Liver (tissue), 3 donors: ENCODE measurements around the gene OGT.

ENCODE experiments used
- GABPA ChIP-seq, 2 donors: IDR thresholded peaks in 1 of 2; conservative IDR thresholded peaks in 1 of 2; 2 replicates each; pipeline ENCODE4 v1.6.1; 2016; ENCODE audit warnings: antibody characterized with exemption in 2 of 2, mild to moderate bottlenecking in 1 of 2, moderate library complexity in 1 of 2
- JUND ChIP-seq, 2 donors: IDR thresholded peaks; 2 replicates each; pipeline ENCODE4 v1.6.1; 2016; ENCODE audit warnings: antibody characterized with exemption in 2 of 2
- RAD21 ChIP-seq, 2 donors: IDR thresholded peaks; 2 replicates each; pipeline ENCODE4 v1.6.1; 2016; ENCODE audit warnings: antibody characterized with exemption in 2 of 2, mild to moderate bottlenecking in 2 of 2
- SP1 ChIP-seq: IDR thresholded peaks from 2 replicates; pipeline ENCODE4 v1.6.1; 2018; ENCODE audit warnings: antibody characterized with exemption, mild to moderate bottlenecking
- YY1 ChIP-seq: IDR thresholded peaks from 2 replicates; pipeline ENCODE4 v1.6.1; 2016; ENCODE audit warnings: antibody characterized with exemption, mild to moderate bottlenecking
- TF ChIP-seq, protein P1 (sequence below): IDR thresholded peaks from 2 replicates; pipeline ENCODE4 v1.6.1; 2016; ENCODE audit warnings: antibody characterized with exemption
- TF ChIP-seq, protein P2 (sequence below): fragments of 150-350 bp; IDR thresholded peaks from 2 replicates; pipeline ENCODE4 v1.5.1; 2017; ENCODE audit warnings: improper control_type of control experiment, low read depth, low read length; ENCODE audit not compliant: missing input control
- TF ChIP-seq, protein P3 (sequence below): IDR thresholded peaks from 2 replicates; pipeline ENCODE4 v1.6.1; 2016; ENCODE audit warnings: antibody characterized with exemption, mild to moderate bottlenecking
- TF ChIP-seq, protein P4 (sequence below): IDR thresholded peaks from 2 replicates; pipeline ENCODE4 v1.6.1; 2016; ENCODE audit warnings: antibody characterized with exemption
- donor health status: healthy.
- donor health status: healthy.

DNA sequence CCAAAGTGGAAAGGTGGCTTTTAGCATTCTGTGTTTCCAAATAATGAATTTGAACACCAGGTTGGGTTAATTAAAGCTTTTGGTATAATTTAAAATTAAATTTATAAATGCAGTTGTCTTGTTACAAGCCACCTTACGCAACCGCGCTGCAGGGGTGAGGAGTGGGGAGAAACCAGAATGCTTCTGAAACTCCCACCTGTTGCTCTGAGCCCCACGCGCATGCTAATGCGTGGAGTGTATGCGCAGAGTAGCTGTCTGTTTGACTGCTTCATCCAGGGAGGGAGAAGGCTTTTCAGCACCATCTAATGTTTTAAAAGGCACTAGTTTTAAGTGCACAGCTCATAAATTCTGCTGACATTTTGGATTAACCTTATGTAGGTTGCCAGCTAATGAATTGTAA, 12.5 kb downstream of the OGT start:
- TF ChIP-seq, protein P1, sequence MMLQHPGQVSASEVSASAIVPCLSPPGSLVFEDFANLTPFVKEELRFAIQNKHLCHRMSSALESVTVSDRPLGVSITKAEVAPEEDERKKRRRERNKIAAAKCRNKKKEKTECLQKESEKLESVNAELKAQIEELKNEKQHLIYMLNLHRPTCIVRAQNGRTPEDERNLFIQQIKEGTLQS, result no peak
- TF ChIP-seq, protein P2, sequence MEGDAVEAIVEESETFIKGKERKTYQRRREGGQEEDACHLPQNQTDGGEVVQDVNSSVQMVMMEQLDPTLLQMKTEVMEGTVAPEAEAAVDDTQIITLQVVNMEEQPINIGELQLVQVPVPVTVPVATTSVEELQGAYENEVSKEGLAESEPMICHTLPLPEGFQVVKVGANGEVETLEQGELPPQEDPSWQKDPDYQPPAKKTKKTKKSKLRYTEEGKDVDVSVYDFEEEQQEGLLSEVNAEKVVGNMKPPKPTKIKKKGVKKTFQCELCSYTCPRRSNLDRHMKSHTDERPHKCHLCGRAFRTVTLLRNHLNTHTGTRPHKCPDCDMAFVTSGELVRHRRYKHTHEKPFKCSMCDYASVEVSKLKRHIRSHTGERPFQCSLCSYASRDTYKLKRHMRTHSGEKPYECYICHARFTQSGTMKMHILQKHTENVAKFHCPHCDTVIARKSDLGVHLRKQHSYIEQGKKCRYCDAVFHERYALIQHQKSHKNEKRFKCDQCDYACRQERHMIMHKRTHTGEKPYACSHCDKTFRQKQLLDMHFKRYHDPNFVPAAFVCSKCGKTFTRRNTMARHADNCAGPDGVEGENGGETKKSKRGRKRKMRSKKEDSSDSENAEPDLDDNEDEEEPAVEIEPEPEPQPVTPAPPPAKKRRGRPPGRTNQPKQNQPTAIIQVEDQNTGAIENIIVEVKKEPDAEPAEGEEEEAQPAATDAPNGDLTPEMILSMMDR, result no peak
- TF ChIP-seq JUND (IDR thresholded peaks at IDR 0.05), result no peak
- no peak for TF ChIP-seq GABPA (IDR thresholded peaks at IDR 0.05 in 1 of 2, conservative IDR thresholded peaks at IDR 0.05 in 1 of 2)
- TF ChIP-seq, protein P3, sequence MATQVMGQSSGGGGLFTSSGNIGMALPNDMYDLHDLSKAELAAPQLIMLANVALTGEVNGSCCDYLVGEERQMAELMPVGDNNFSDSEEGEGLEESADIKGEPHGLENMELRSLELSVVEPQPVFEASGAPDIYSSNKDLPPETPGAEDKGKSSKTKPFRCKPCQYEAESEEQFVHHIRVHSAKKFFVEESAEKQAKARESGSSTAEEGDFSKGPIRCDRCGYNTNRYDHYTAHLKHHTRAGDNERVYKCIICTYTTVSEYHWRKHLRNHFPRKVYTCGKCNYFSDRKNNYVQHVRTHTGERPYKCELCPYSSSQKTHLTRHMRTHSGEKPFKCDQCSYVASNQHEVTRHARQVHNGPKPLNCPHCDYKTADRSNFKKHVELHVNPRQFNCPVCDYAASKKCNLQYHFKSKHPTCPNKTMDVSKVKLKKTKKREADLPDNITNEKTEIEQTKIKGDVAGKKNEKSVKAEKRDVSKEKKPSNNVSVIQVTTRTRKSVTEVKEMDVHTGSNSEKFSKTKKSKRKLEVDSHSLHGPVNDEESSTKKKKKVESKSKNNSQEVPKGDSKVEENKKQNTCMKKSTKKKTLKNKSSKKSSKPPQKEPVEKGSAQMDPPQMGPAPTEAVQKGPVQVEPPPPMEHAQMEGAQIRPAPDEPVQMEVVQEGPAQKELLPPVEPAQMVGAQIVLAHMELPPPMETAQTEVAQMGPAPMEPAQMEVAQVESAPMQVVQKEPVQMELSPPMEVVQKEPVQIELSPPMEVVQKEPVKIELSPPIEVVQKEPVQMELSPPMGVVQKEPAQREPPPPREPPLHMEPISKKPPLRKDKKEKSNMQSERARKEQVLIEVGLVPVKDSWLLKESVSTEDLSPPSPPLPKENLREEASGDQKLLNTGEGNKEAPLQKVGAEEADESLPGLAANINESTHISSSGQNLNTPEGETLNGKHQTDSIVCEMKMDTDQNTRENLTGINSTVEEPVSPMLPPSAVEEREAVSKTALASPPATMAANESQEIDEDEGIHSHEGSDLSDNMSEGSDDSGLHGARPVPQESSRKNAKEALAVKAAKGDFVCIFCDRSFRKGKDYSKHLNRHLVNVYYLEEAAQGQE, result no peak
- TF ChIP-seq, protein P4, sequence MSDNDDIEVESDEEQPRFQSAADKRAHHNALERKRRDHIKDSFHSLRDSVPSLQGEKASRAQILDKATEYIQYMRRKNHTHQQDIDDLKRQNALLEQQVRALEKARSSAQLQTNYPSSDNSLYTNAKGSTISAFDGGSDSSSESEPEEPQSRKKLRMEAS, result no peak
- no peak for TF ChIP-seq RAD21 (IDR thresholded peaks at IDR 0.05)
- TF ChIP-seq SP1, result no peak
- TF ChIP-seq YY1, result no peak
